IMR-90 (cell line): ENCODE data around the gene KRTAP10-5. TPM values are rescaled to one million over a fixed set of nuclear protein-coding genes. Genes with fewer than 3 reads are reported as not detected.
"Not testable (repeated sequence)": the region's sequence is repeated elsewhere in the genome, so short reads cannot be mapped to it uniquely, and the experiment has no call there.

Experiments
- ATAC-seq: fragments of 200-7000 bp; cut with Tn5 transposase; 2 replicates; pipeline ENCODE4 v1.9.1; 2020; ENCODE audit warnings: low read depth, mild to moderate bottlenecking, moderate library complexity
- BruUV-seq: library from RNA; stranded (reverse); fragments of 400-500 nt; replicated peaks from 2 replicates; lab custom pipeline; 2021; lab: Mats Ljungman, UMichigan
- CTCF ChIA-PET: fragments of 300-600 bp; formaldehyde crosslinking; extraction: SDS; loops from one replicate; lab custom pipeline; 2021; ENCODE audit warnings: antibody characterized with exemption; lab: Yijun Ruan, JAX
- POLR2A ChIA-PET: fragments of 300-600 bp; sonication (Branson Sonifier 250); formaldehyde crosslinking; loops from one replicate; lab custom pipeline; 2022; ENCODE audit warnings: antibody characterized with exemption; ENCODE audit not compliant: unreplicated experiment; lab: Charles Lee
- DNase-seq: peaks from one replicate; pipeline ENCODE4 v3.0.0; 2013
- H2AFZ ChIP-seq: replicated peaks from 2 replicates; pipeline ENCODE3; 2013; ENCODE audit warnings: low read length, mild to moderate bottlenecking; ENCODE audit not compliant: poor library complexity
- H2AK5ac ChIP-seq: 2 replicates; pipeline ENCODE4 v1.6.1; 2013; ENCODE audit warnings: low read depth, low read length, inconsistent platforms
- H2AK9ac ChIP-seq: replicated peaks from 2 replicates; pipeline ENCODE3; 2013; ENCODE audit warnings: mild to moderate bottlenecking, low read depth, low read length, moderate library complexity; ENCODE audit not compliant: poor library complexity
- H2BK120ac ChIP-seq: 2 replicates; pipeline ENCODE4 v1.6.1; 2013; ENCODE audit warnings: low read depth, low read length, inconsistent platforms
- H2BK15ac ChIP-seq: 3 replicates; pipeline ENCODE4 v1.6.1; 2013; ENCODE audit warnings: low read depth, low read length, inconsistent platforms
- H2BK20ac ChIP-seq: 2 replicates; pipeline ENCODE4 v1.6.1; 2013; ENCODE audit warnings: low read depth, mild to moderate bottlenecking, inconsistent platforms, low read length, moderate library complexity
- H2BK5ac ChIP-seq: 2 replicates; pipeline ENCODE4 v1.6.1; 2013; ENCODE audit warnings: mild to moderate bottlenecking, low read depth, low read length, inconsistent platforms; ENCODE audit not compliant: poor library complexity, severe bottlenecking
- H3K14ac ChIP-seq: replicated peaks from 2 replicates; pipeline ENCODE4 v1.6.1; 2013; ENCODE audit warnings: low read depth, low read length, inconsistent platforms
- H3K18ac ChIP-seq: 2 replicates; pipeline ENCODE4 v1.6.1; 2013; ENCODE audit warnings: low read depth, low read length, control low read depth
- H3K23ac ChIP-seq: 2 replicates; pipeline ENCODE4 v1.6.1; 2013; ENCODE audit warnings: low read depth, low read length, inconsistent platforms
- H3K27ac ChIP-seq: 2 replicates; pipeline ENCODE4 v1.5.1; 2013; ENCODE audit warnings: mild to moderate bottlenecking, control low read depth, low read length; ENCODE audit not compliant: insufficient read depth
- H3K27me3 ChIP-seq: 2 replicates; pipeline ENCODE4 v1.6.1; 2013; ENCODE audit warnings: low read length; ENCODE audit not compliant: control insufficient read depth, insufficient read depth
- H3K36me3 ChIP-seq: 2 replicates; pipeline ENCODE4 v1.6.1; 2013; ENCODE audit warnings: low read length, mixed read lengths; ENCODE audit not compliant: control insufficient read depth, insufficient read depth
- H3K4ac ChIP-seq: 2 replicates; pipeline ENCODE4 v1.6.1; 2013; ENCODE audit warnings: low read depth, low read length, inconsistent platforms
- H3K4me1 ChIP-seq: 2 replicates; pipeline ENCODE4 v1.6.1; 2013; ENCODE audit warnings: low read length, mixed read lengths; ENCODE audit not compliant: control insufficient read depth, insufficient read depth
- H3K4me2 ChIP-seq: 2 replicates; pipeline ENCODE4 v1.6.1; 2013; ENCODE audit warnings: low read depth, mild to moderate bottlenecking, control low read depth, low read length, moderate library complexity
- H3K4me3 ChIP-seq: 2 replicates; pipeline ENCODE4 v1.5.1; 2013; ENCODE audit warnings: low read depth, mild to moderate bottlenecking, control low read depth, low read length, moderate library complexity; ENCODE audit not compliant: insufficient read depth
- H3K56ac ChIP-seq: 2 replicates; pipeline ENCODE4 v1.6.1; 2013; ENCODE audit warnings: low read length, inconsistent platforms; ENCODE audit not compliant: insufficient read depth; ENCODE audit errors: extremely low read depth
- H3K79me1 ChIP-seq, 2 experiments: 2 replicates each; pipeline ENCODE4 v1.6.1; 2013; ENCODE audit warnings: low read length in 2 of 2, inconsistent platforms in 1 of 2, low read depth in 1 of 2
- H3K9ac ChIP-seq: 2 replicates; pipeline ENCODE4 v1.6.1; 2013; ENCODE audit warnings: low read depth, low read length, control low read depth
- H3K9me1 ChIP-seq: 2 replicates; pipeline ENCODE4 v1.6.1; 2013; ENCODE audit warnings: low read length, inconsistent platforms; ENCODE audit not compliant: insufficient read depth
- H3K9me3 ChIP-seq: 2 replicates; pipeline ENCODE4 v1.6.1; 2013; ENCODE audit warnings: low read length; ENCODE audit not compliant: control insufficient read depth, insufficient read depth
- H4K20me1 ChIP-seq: 2 replicates; pipeline ENCODE4 v1.6.1; 2013; ENCODE audit warnings: low read length, inconsistent platforms; ENCODE audit not compliant: insufficient read depth
- H4K5ac ChIP-seq: 2 replicates; pipeline ENCODE4 v1.6.1; 2013; ENCODE audit warnings: mild to moderate bottlenecking, low read depth, low read length, control low read depth
- H4K8ac ChIP-seq, 2 experiments: 2 replicates each; pipeline ENCODE4 v1.6.1; 2013; ENCODE audit warnings: low read depth in 2 of 2, low read length in 2 of 2, control low read depth in 1 of 2, inconsistent platforms in 1 of 2
- H4K91ac ChIP-seq: 2 replicates; pipeline ENCODE4 v1.6.1; 2013; ENCODE audit warnings: low read depth, low read length, inconsistent platforms; ENCODE audit not compliant: insufficient read depth
- CHD1 ChIP-seq: IDR thresholded peaks from 2 replicates; pipeline ENCODE4 v1.6.1; 2012; ENCODE audit warnings: low read depth, low read length, improper control_type of control experiment
- POLR2A ChIP-seq: IDR thresholded peaks from 2 replicates; pipeline ENCODE4 v1.6.1; 2012; ENCODE audit warnings: mild to moderate bottlenecking, low read depth, low read length
- RAD21 ChIP-seq: IDR thresholded peaks from 2 replicates; pipeline ENCODE4 v1.6.1; 2012; ENCODE audit warnings: low read length, improper control_type of control experiment
- WGBS, 2 experiments: methylation state at CpG; one replicate each; pipeline versions ENCODE4 v1.1.5 to v1.1.7; 2013; ENCODE audit warnings: missing lambda C conversion rate in 2 of 2; ENCODE audit not compliant: insufficient read length in 1 of 2; ENCODE audit errors: extremely low coverage in 2 of 2; 5-methylcytosine and 5-hydroxymethylcytosine counted together
- dilution Hi-C: fragments of 300-500 bp; cut with HindIII; formaldehyde crosslinking; loops from one replicate; pipeline ENCODE4 v1.14.3; 2018; ENCODE audit warnings: low sequenced_read_pairs; ENCODE audit not compliant: unreplicated experiment
- in situ Hi-C: fragments of 300-500 bp; cut with MboI; formaldehyde crosslinking; loops from 3 replicates; pipeline ENCODE4 v1.14.3; 2019; ENCODE audit warnings: low sequenced_read_pairs, inconsistent platforms, mixed read lengths
- intact Hi-C: fragments of 100-400 bp; cut with micrococcal nuclease; formaldehyde crosslinking; loops from 2 replicates; pipeline ENCODE4 v1.10.0; 2022
- polyA plus RNA-seq, 3 experiments: library from polyadenylated mRNA; depleted of rRNA; stranded (reverse); fragments of >200 nt; gene quantifications; 2 replicates each; pipeline ENCODE4 v1.2.3, GENCODE V29; 2012; ENCODE audit warnings: low replicate concordance in 1 of 3
- total RNA-seq: library from RNA; depleted of rRNA; stranded (reverse); fragments of >200 nt; gene quantifications from 2 replicates; pipeline ENCODE4 v1.2.3, GENCODE V29; 2012

KRTAP10-5 gene
- total and polyA plus RNA-seq, 2 of the 4 experiments (the other 2 are of a cell fraction): not detected

DNA sequence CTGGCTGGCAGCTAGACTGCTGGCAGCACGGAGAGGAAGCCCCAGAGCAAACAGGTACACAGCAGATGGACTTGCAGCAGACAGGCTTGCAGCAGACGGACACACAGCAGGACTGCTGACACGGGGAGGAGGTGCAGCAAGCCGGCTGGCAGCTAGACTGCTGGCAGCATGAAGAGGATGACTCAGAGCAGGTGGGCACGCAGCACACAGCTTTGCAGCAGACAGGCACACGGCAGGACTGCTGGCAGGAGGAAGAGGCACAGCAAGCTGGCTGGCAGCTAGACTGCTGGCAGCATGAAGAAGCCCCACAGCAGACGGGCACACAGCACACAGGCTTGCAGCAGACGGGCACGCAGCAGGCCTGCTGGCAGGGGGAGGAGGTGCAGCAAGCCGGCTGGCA, 29.6 kb downstream of the KRTAP10-5 start:
- Histone ChIP-seq H3K9me3 (peaks cover 2% of the 10 kb centered on the region; the same call in 1 of the 2 replicates), H2BK5ac (no peak overlapping the region), H3K4me1 (no peaks in the 10 kb centered on the region), H3K36me3 (no peaks in the 10 kb centered on the region), H2AK5ac (no peak overlapping the region), H3K27me3 (peaks cover 14% of the 10 kb centered on the region), H3K27ac (no peak overlapping the region), H2BK120ac (no peak overlapping the region), H3K9me1 (no peaks in the 10 kb centered on the region), H2AFZ (no peak overlapping the region), H3K9ac (no peak overlapping the region), H2AK9ac (no peak overlapping the region), H3K23ac (no peak overlapping the region), H2BK15ac (no peak overlapping the region), H4K8ac (no peak overlapping the region), H3K18ac (no peak overlapping the region), H3K79me1 (no peaks in the 10 kb centered on the region), H3K4me3 (no peak overlapping the region), H3K4me2 (no peak overlapping the region), H4K91ac (no peak overlapping the region), H2BK20ac (no peak overlapping the region), H3K56ac (no peak overlapping the region), H3K4ac (no peak overlapping the region), H3K14ac (no peak overlapping the region), H4K5ac (no peak overlapping the region), H4K20me1 (no peaks in the 10 kb centered on the region)
- intact Hi-C loops (no loop called here), dilution Hi-C loops (no loop called here), in situ Hi-C loops (no loop called here)
- BruUV-seq: no TSS peak
- DNase-seq: no peak
- TF ChIP-seq RAD21: no peak
- TF ChIP-seq POLR2A: no peak
- TF ChIP-seq CHD1: no peak
- ChIA-PET POLR2A (no interaction called here), CTCF (no interaction called here)
- WGBS, 2 experiments: 57% methylated on average over 9 of the region's 10 CpGs; no CpG with 5 or more reads in 1 of the 2 experiments
- no peak for ATAC-seq

DNA sequence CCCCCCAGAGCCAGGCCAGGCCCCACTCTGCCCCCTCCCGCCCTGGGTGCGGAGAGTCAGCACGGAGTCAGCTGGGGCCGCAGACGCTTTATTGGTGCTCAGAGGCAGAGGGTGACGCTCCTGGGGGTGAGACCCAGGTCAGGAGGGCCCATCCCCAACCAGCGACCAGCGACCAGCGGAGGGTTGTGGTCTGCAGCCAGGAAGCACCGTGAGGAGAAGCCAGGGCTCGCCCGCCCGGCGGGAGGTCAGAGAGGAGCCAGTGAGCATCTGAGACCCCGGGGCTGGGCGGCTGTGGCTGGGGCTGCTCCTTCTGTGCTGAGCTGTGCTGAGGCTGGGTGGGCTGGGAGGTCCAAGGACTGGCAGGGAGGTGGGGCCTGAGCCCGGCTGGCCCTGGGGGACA, 30.1 kb downstream of the KRTAP10-5 start:
- H4K8ac ChIP-seq, DNase-seq, H3K9ac ChIP-seq, H3K4me3 ChIP-seq, H3K9me1 ChIP-seq, H3K9me3 ChIP-seq, H3K18ac ChIP-seq, H3K27ac ChIP-seq, H3K4ac ChIP-seq, H4K5ac ChIP-seq, H3K56ac ChIP-seq, H3K36me3 ChIP-seq, H2BK20ac ChIP-seq, dilution Hi-C loops, H2BK15ac ChIP-seq, intact Hi-C loops, H2AK9ac ChIP-seq, H3K14ac ChIP-seq, H2AFZ ChIP-seq, H2AK5ac ChIP-seq, H3K4me1 ChIP-seq, H4K20me1 ChIP-seq, CTCF ChIA-PET, POLR2A ChIA-PET, H3K23ac ChIP-seq, in situ Hi-C loops, H2BK120ac ChIP-seq, H2BK5ac ChIP-seq, H4K91ac ChIP-seq, BruUV-seq, H3K4me2 ChIP-seq, H3K79me1 ChIP-seq, ATAC-seq: not testable (repeated sequence)
- WGBS, 2 experiments: no CpG with 5 or more reads among the region's 17 CpGs
- peaks cover 12% of the 10 kb centered on the region for H3K27me3 ChIP-seq
